ENCODE measurements around the gene RPP30. TPM values are rescaled to one million over a fixed set of nuclear protein-coding genes. Genes with fewer than 3 reads are reported as not detected.

The RPP30 gene
- total and polyA plus RNA-seq, 9 of the 15 experiments (the other 6 are each of a cell fraction or from before 2014, with no cell fraction given), result 37.3 to 170 (median 69.1) TPM

DNA sequence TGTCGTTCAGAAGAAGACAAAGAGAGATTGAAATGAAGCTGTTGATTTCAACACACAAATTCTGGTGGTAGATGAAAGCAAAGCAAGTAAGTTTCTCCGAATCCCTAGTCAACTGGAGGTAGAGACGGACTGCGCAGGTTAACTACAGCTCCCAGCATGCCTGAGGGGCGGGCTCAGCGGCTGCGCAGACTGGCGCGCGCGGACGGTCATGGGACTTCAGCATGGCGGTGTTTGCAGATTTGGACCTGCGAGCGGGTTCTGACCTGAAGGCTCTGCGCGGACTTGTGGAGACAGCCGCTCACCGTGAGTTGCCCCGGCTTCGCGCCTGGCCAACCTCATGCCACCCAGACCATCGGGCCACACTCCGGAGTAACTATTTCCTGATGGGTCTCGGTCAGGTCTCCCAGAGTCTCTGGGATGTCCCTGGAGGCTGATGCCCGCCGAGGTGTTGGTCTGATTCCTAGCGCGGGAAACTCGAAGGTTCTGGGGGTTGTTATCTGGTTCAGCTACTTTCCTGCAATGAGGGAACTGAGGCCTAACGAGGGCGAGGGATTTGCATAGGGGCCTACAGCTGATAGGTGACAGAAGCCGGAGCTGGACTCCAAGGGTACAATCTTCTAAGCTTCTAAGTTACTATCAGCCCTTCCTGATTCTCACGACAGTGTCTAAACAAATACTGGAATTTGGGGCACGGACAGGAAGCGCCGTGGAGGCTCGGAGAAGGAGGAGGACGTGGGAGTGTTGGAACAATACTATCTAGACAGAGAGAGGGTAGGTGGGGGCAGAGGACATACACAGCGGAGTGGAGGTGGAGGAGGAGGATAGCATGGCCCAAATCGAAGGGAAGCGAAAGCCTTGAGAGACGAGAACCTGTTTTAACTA lies at the start of gene RPP30 (continued):
- TF ChIP-seq ZBTB34 (CRISPR knock-in tag; IDR thresholded peaks at IDR 0.05) (no peak), RB1 (IDR thresholded peaks at IDR 0.05; ENCODE audit: low read depth) (no peak), L3MBTL2 (IDR thresholded peaks at IDR 0.05) (peak; percentile 49; the same call in 1 of the 2 replicates), SMARCC2 (IDR thresholded peaks at IDR 0.05; ENCODE audit: low read depth) (no peak), ATF7 (IDR thresholded peaks at IDR 0.05) (no peak), KAT8 (IDR thresholded peaks at IDR 0.05; ENCODE audit: low read depth) (no peak), MED1 (CRISPR knock-in tag; IDR thresholded peaks at IDR 0.05; ENCODE audit: borderline replicate concordance) (no peak), PTTG1 (tag; IDR thresholded peaks at IDR 0.05; ENCODE audit: low read depth) (no peak), ZNF668 (CRISPR knock-in tag; IDR thresholded peaks at IDR 0.05) (no peak), POLR2H (tag; IDR thresholded peaks at IDR 0.05; ENCODE audit: low read depth) (no peak), BACH1 (tag; IDR thresholded peaks at IDR 0.05) (no peak), HCFC1 (IDR thresholded peaks at IDR 0.05; ENCODE audit: low read depth, low read length) (peak; percentile 91), ZNF655 (CRISPR knock-in tag; IDR thresholded peaks at IDR 0.05) (no peak), ARHGAP35 (IDR thresholded peaks at IDR 0.05; ENCODE audit: partially characterized antibody) (no peak), ZKSCAN8 (CRISPR knock-in tag; IDR thresholded peaks at IDR 0.05) (0 out of 2 replicates have a peak, but pooled peaks have one; percentile 25), ARID2 (IDR thresholded peaks at IDR 0.05) (no peak), MIER1 (IDR thresholded peaks at IDR 0.05; ENCODE audit: low read depth) (no peak)
- TF ChIP-seq, protein P1, sequence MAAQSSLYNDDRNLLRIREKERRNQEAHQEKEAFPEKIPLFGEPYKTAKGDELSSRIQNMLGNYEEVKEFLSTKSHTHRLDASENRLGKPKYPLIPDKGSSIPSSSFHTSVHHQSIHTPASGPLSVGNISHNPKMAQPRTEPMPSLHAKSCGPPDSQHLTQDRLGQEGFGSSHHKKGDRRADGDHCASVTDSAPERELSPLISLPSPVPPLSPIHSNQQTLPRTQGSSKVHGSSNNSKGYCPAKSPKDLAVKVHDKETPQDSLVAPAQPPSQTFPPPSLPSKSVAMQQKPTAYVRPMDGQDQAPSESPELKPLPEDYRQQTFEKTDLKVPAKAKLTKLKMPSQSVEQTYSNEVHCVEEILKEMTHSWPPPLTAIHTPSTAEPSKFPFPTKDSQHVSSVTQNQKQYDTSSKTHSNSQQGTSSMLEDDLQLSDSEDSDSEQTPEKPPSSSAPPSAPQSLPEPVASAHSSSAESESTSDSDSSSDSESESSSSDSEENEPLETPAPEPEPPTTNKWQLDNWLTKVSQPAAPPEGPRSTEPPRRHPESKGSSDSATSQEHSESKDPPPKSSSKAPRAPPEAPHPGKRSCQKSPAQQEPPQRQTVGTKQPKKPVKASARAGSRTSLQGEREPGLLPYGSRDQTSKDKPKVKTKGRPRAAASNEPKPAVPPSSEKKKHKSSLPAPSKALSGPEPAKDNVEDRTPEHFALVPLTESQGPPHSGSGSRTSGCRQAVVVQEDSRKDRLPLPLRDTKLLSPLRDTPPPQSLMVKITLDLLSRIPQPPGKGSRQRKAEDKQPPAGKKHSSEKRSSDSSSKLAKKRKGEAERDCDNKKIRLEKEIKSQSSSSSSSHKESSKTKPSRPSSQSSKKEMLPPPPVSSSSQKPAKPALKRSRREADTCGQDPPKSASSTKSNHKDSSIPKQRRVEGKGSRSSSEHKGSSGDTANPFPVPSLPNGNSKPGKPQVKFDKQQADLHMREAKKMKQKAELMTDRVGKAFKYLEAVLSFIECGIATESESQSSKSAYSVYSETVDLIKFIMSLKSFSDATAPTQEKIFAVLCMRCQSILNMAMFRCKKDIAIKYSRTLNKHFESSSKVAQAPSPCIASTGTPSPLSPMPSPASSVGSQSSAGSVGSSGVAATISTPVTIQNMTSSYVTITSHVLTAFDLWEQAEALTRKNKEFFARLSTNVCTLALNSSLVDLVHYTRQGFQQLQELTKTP (IDR thresholded peaks at IDR 0.05; ENCODE audit: low read depth in 1 of 2, partially characterized antibody in 2 of 2), result peak in 1 of 2 experiments; percentile 93
- TF ChIP-seq, protein P2, sequence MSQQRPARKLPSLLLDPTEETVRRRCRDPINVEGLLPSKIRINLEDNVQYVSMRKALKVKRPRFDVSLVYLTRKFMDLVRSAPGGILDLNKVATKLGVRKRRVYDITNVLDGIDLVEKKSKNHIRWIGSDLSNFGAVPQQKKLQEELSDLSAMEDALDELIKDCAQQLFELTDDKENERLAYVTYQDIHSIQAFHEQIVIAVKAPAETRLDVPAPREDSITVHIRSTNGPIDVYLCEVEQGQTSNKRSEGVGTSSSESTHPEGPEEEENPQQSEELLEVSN (IDR thresholded peaks at IDR 0.05; ENCODE audit: borderline replicate concordance in 1 of 2, extremely low read depth in 1 of 2, insufficient read depth in 1 of 2, insufficient read length in 1 of 2, low read depth in 1 of 2, low read length in 1 of 2, poor library complexity in 1 of 2, severe bottlenecking in 1 of 2), result peak; percentile 58 to 81

Data from K562 (cell line).